Measurements from ENCODE around the gene COLEC12. TPM values are rescaled to one million over a fixed set of nuclear protein-coding genes. Genes with fewer than 3 reads are reported as not detected.

Gene COLEC12
- total RNA-seq, 2 experiments from 2014 or later = not detected

DNA sequence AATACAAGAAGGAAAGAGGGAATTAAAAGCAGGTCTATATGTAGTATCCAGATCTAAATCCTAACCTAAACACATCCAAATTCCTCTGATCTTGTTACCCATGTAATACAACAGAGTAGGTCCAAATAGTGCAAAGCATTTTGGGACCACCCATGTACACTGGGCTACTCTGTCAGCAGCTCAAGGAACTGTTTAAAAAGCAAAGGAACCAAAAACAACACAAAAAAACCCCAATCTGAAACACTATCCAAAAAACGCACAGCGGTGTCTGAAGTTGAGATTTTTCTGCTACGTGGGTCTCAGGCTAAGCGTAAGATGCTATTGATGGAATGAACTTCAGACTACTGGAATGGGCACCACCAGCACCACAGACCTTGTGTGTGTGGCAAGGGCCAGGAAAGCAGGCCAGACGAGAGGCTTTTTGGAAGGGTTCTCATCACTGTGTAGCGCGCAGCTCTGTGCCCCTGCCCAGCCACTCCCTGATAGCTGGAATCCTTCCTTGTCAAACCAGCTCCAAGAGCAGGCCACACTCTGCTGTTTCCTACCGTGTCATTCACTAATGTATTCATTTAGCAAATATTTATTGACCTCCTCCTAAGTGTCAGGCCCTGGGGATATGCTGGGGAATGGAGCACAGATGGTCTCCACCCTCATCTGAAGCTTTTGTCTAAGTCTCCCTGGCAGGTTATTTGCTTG lies 101.4 kb downstream of the COLEC12 start:
- intact Hi-C loops (cut with DNase I, micrococcal nuclease) = no loop called here
- no peaks in the 10 kb centered on the region for H3K36me3 ChIP-seq (ENCODE audit: insufficient read depth, low read length)
- TF ChIP-seq, protein P1, sequence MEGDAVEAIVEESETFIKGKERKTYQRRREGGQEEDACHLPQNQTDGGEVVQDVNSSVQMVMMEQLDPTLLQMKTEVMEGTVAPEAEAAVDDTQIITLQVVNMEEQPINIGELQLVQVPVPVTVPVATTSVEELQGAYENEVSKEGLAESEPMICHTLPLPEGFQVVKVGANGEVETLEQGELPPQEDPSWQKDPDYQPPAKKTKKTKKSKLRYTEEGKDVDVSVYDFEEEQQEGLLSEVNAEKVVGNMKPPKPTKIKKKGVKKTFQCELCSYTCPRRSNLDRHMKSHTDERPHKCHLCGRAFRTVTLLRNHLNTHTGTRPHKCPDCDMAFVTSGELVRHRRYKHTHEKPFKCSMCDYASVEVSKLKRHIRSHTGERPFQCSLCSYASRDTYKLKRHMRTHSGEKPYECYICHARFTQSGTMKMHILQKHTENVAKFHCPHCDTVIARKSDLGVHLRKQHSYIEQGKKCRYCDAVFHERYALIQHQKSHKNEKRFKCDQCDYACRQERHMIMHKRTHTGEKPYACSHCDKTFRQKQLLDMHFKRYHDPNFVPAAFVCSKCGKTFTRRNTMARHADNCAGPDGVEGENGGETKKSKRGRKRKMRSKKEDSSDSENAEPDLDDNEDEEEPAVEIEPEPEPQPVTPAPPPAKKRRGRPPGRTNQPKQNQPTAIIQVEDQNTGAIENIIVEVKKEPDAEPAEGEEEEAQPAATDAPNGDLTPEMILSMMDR (IDR thresholded peaks at IDR 0.05) = no peak
- ATAC-seq (ENCODE audit: poor library complexity) (no peak), DNase-seq (no peak)
- ChIA-PET POLR2A (interaction anchor here (0.6 kb wide), 1 partner anchor 10 kb away, joined by 3 read pairs; no protein-coding TSS in a partner anchor), CTCF (no interaction called here)
- Mint-ChIP-seq H3K9me3 (no peaks in the 10 kb centered on the region), H3K27ac (no peak overlapping the region), H3K4me1 (ENCODE audit: low read depth) (no peaks in the 10 kb centered on the region), H3K4me3 (no peak overlapping the region), H3K36me3 (ENCODE audit: low read depth) (no peaks in the 10 kb centered on the region), H3K27me3 (peaks cover 18% of the 10 kb centered on the region)
- H3K4me1 ChIP-seq (ENCODE audit: insufficient read depth, low read length) = no peaks in the 10 kb centered on the region
- no peaks in the 10 kb centered on the region for H3K9me3 ChIP-seq (ENCODE audit: control insufficient read depth in 1 of 2, insufficient read depth in 1 of 2, low read length in 2 of 2)
- H3K27me3 ChIP-seq (ENCODE audit: control insufficient read depth in 1 of 2, insufficient read depth in 2 of 2, low read length in 2 of 2) = peaks cover 3 to 4% of the 10 kb centered on the region in 2 experiments
- no peak overlapping the region for H3K4me3 ChIP-seq (ENCODE audit: low read length)
- H3K27ac ChIP-seq (ENCODE audit: low read depth in 1 of 2, low read length in 2 of 2) = no peak overlapping the region

DNA sequence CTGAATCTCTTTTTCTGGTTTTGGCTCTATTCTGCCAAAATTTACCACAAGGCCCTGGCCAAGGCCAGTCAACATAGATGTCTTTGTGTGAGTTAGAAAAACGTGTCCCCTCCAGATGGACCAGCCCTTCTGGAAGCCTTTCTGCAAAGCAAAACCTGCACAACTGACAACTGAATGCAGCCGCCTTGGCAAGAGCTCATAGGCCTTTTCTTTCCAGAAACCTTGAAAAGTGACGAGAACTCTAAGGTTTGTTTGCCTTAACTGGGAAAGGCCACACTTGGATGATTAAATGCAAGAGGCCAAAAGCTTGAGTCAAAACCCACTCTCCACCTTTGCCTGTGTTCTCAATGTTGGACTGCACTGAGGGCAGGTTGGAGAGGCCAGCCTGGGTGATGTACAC lies 103.9 kb downstream of the COLEC12 start:
- intact Hi-C loops (cut with DNase I, micrococcal nuclease) = no loop called here
- ChIA-PET POLR2A (no interaction called here), CTCF (no interaction called here)
- H3K4me1 ChIP-seq (ENCODE audit: insufficient read depth, low read length) = no peaks in the 10 kb centered on the region
- Mint-ChIP-seq H3K27me3 (peaks cover 15% of the 10 kb centered on the region), H3K36me3 (ENCODE audit: low read depth) (no peaks in the 10 kb centered on the region), H3K9me3 (no peaks in the 10 kb centered on the region), H3K27ac (no peak overlapping the region), H3K4me1 (ENCODE audit: low read depth) (no peaks in the 10 kb centered on the region), H3K4me3 (no peak overlapping the region)
- TF ChIP-seq, protein P1 (IDR thresholded peaks at IDR 0.05) = no peak
- H3K36me3 ChIP-seq (ENCODE audit: insufficient read depth, low read length) = no peaks in the 10 kb centered on the region
- H3K27ac ChIP-seq (ENCODE audit: low read depth in 1 of 2, low read length in 2 of 2) = no peak overlapping the region
- DNase-seq (no peak), ATAC-seq (ENCODE audit: poor library complexity) (no peak)
- H3K4me3 ChIP-seq (ENCODE audit: low read length) = no peak overlapping the region
- no peaks in the 10 kb centered on the region for H3K9me3 ChIP-seq (ENCODE audit: control insufficient read depth in 1 of 2, insufficient read depth in 1 of 2, low read length in 2 of 2)
- H3K27me3 ChIP-seq (ENCODE audit: control insufficient read depth in 1 of 2, insufficient read depth in 2 of 2, low read length in 2 of 2) = peaks cover 0 to 5% of the 10 kb centered on the region in 2 experiments

DNA sequence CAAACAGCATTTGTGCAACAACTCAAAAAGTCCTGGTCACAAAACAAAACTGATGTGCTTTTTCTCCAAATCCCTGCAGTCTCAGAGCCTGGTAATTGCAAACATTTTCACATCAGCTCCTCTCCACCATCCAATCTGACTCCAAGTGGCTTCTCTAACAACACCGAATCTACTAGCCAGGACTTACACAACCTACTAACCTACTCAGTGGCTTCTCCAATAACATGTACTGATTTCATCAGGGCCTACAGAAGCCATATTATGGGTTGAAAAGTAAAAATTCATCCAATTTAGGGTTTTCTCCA lies 104.3 kb downstream of the COLEC12 start:
- Mint-ChIP-seq H3K27me3 (peaks cover 12% of the 10 kb centered on the region), H3K4me1 (ENCODE audit: low read depth) (no peaks in the 10 kb centered on the region), H3K9me3 (no peaks in the 10 kb centered on the region), H3K4me3 (no peak overlapping the region), H3K27ac (no peak overlapping the region), H3K36me3 (ENCODE audit: low read depth) (no peaks in the 10 kb centered on the region)
- H3K27me3 ChIP-seq (ENCODE audit: control insufficient read depth in 1 of 2, insufficient read depth in 2 of 2, low read length in 2 of 2) = peaks cover 0 to 5% of the 10 kb centered on the region in 2 experiments
- ChIA-PET CTCF (no interaction called here), POLR2A (no interaction called here)
- no peaks in the 10 kb centered on the region for H3K9me3 ChIP-seq (ENCODE audit: control insufficient read depth in 1 of 2, insufficient read depth in 1 of 2, low read length in 2 of 2)
- no peaks in the 10 kb centered on the region for H3K4me1 ChIP-seq (ENCODE audit: insufficient read depth, low read length)
- no peak for ATAC-seq (ENCODE audit: poor library complexity)
- no peaks in the 10 kb centered on the region for H3K36me3 ChIP-seq (ENCODE audit: insufficient read depth, low read length)
- no peak for DNase-seq
- intact Hi-C loops (cut with DNase I, micrococcal nuclease) = no loop called here
- no peak overlapping the region for H3K27ac ChIP-seq (ENCODE audit: low read depth in 1 of 2, low read length in 2 of 2)
- TF ChIP-seq, protein P1 (IDR thresholded peaks at IDR 0.05) = no peak
- no peak overlapping the region for H3K4me3 ChIP-seq (ENCODE audit: low read length)

All from CD4-positive, alpha-beta T cell (primary cell).